A673 (cell line): ENCODE data around the gene ANKRD16.
"Not testable (repeated sequence)": the region's sequence is repeated elsewhere in the genome, so short reads cannot be mapped to it uniquely, and the experiment has no call there.

Source experiments
- EZH2 ChIP-seq: fragments of 200-600 bp; sonication (generic); IDR thresholded peaks from 2 replicates; pipeline ENCODE4 v1.6.1; 2017; ENCODE audit warnings: borderline replicate concordance, low read depth, mild to moderate bottlenecking, mixed read lengths, antibody characterized with exemption, low read length; ENCODE audit not compliant: poor library complexity, severe bottlenecking
- TF ChIP-seq, protein P1 (sequence below): fragments of 300-800, 200-600 bp; sonication (generic); conservative IDR thresholded peaks from 2 replicates; pipeline ENCODE4 v1.5.1; 2017; ENCODE audit warnings: low read depth, mild to moderate bottlenecking, antibody characterized with exemption, low read length, moderate library complexity, mixed read lengths

DNA sequence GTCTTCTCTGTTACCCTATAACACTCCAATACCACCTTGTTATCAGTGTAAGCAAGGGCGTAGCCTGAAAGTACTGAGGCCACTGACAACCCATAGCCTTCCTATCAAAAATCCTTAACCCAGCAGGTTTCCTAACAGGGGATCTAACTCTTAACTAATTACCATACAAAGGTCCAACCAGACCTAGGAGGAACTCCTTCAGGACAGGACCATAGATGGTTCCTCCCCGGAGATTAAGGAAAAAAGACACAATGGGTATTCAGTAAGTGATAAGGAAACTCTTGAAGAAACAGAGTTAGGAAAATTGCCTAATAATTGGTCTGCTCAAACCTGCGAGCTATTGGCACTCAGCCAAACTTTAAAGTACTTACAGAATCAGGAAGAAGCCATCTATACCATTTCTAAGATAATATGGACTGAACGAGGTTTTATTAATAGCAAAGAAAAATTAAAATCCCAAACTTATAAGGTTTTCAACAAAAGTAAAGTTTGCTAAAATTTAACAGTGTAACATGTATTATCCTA is 22.5 kb downstream of the ANKRD16 start:
- TF ChIP-seq EZH2 = not testable (repeated sequence)
- TF ChIP-seq, protein P1, sequence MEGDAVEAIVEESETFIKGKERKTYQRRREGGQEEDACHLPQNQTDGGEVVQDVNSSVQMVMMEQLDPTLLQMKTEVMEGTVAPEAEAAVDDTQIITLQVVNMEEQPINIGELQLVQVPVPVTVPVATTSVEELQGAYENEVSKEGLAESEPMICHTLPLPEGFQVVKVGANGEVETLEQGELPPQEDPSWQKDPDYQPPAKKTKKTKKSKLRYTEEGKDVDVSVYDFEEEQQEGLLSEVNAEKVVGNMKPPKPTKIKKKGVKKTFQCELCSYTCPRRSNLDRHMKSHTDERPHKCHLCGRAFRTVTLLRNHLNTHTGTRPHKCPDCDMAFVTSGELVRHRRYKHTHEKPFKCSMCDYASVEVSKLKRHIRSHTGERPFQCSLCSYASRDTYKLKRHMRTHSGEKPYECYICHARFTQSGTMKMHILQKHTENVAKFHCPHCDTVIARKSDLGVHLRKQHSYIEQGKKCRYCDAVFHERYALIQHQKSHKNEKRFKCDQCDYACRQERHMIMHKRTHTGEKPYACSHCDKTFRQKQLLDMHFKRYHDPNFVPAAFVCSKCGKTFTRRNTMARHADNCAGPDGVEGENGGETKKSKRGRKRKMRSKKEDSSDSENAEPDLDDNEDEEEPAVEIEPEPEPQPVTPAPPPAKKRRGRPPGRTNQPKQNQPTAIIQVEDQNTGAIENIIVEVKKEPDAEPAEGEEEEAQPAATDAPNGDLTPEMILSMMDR = not testable (repeated sequence)
